ENCODE measurements around the gene PNCK.

The PNCK gene

DNA sequence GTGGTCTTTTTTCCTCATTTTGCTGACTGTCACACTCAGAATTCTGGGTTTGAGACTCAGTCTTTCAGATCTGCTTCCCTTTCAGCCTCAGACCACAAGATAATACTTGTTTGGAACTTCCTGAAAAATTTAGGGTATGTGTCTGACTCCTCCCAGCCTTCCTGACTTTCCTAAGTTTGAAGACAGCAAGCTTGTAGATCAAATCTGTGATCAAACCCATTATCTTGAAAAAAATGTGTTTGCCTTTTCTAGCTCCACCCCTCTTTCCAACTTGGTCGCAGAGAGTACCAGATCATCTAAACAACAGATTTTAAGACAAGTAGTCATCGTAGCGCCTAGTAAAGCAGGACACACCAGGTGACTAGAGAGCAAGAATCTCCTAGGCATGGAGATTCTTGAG lies 40.6 kb upstream of the PNCK start:
- no peak overlapping the region for H3K27ac ChIP-seq
- peaks cover 67% of the 10 kb centered on the region for H3K36me3 ChIP-seq
- no peak for DNase-seq
- H3K4me3 ChIP-seq (ENCODE audit: low read depth, low read length): no peak overlapping the region
- peaks cover 2% of the 10 kb centered on the region for H3K27me3 ChIP-seq (ENCODE audit: insufficient read depth, low read depth, severe bottlenecking)
- H3K9me3 ChIP-seq (ENCODE audit: severe bottlenecking): no peaks in the 10 kb centered on the region
- TF ChIP-seq, protein P1, sequence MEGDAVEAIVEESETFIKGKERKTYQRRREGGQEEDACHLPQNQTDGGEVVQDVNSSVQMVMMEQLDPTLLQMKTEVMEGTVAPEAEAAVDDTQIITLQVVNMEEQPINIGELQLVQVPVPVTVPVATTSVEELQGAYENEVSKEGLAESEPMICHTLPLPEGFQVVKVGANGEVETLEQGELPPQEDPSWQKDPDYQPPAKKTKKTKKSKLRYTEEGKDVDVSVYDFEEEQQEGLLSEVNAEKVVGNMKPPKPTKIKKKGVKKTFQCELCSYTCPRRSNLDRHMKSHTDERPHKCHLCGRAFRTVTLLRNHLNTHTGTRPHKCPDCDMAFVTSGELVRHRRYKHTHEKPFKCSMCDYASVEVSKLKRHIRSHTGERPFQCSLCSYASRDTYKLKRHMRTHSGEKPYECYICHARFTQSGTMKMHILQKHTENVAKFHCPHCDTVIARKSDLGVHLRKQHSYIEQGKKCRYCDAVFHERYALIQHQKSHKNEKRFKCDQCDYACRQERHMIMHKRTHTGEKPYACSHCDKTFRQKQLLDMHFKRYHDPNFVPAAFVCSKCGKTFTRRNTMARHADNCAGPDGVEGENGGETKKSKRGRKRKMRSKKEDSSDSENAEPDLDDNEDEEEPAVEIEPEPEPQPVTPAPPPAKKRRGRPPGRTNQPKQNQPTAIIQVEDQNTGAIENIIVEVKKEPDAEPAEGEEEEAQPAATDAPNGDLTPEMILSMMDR (IDR thresholded peaks at IDR 0.05; ENCODE audit: low read depth, low read length): no peak

DNA sequence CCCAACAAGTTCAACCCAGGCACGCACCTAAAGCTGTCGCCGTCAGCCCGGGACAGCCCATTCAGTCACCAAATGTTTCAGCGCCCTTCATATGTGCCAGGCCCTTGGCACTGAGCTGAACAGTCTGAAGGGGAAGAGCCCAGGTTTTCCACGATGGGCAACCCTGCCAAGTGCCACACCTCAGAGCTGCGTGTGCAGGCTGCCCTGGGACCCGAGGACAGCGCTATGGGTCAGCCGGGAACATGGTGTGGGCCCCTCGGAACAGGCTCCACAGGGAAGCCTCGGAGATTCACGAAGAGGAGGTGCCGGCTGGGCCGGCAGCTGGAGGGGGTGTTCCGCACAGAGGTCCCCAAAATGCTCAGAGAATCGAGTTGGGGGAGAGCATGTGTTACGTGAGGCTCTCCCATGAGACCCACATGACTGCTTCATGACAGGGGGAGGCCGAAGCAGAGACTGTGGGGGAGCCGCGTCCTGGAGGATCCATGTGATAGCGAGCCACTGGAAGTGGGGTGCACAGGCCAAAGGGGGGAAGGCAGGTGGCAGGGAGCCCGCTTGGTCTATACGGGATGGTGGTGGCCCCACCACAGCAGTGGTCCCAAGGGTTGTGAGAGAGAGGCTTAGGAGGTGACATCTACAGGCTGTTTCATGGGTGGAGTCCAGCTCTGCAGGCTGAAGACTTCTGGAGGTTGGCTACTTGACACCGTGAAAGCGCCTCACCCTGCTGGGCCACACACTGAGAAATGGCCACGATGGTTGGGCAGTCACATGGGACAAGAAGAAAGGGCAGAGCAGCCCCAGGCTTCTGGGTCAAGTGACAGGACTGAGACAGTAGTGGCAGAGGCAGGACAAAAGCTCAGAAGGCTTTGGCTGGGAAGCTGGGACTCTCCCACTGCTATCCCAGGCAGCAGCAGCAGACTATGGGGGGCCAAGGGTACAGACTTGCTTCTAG lies 36.4 kb upstream of the PNCK start:
- Histone ChIP-seq H3K9me3 (ENCODE audit: severe bottlenecking) (no peaks in the 10 kb centered on the region), H3K27ac (no peak overlapping the region), H3K36me3 (peaks cover 32% of the 10 kb centered on the region), H3K4me3 (ENCODE audit: low read depth, low read length) (no peak overlapping the region), H3K27me3 (ENCODE audit: insufficient read depth, low read depth, severe bottlenecking) (peaks cover under 1% of the 10 kb centered on the region)
- TF ChIP-seq, protein P1 (IDR thresholded peaks at IDR 0.05; ENCODE audit: low read depth, low read length): no peak
- no peak for DNase-seq

DNA sequence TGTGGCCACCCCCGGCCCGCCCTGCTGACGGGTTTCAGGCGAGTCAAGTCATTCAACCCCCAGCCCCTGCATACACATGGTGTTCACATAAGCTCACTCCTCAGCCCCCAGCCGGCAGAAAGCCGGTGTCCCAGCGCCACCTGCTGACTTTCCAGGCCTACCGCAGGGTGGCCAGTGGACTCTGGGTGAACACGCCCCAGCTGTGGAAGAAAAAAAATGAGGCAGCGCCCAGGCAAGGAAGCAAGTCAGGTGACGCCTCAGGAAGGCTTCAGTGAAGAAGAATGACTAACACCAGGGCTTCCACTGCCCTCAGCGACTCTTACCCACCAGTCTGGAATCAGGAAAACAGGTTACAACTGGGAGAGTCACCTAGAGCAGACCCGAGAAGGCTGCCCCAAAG lies 34.8 kb upstream of the PNCK start:
- H3K4me3 ChIP-seq (ENCODE audit: low read depth, low read length): no peak overlapping the region
- TF ChIP-seq, protein P1 (IDR thresholded peaks at IDR 0.05; ENCODE audit: low read depth, low read length): peak; percentile 85
- peak; percentile 93 for DNase-seq
- H3K9me3 ChIP-seq (ENCODE audit: severe bottlenecking): no peaks in the 10 kb centered on the region
- peaks cover 31% of the 10 kb centered on the region for H3K36me3 ChIP-seq
- no peaks in the 10 kb centered on the region for H3K27me3 ChIP-seq (ENCODE audit: insufficient read depth, low read depth, severe bottlenecking)
- H3K27ac ChIP-seq: no peak overlapping the region

DNA sequence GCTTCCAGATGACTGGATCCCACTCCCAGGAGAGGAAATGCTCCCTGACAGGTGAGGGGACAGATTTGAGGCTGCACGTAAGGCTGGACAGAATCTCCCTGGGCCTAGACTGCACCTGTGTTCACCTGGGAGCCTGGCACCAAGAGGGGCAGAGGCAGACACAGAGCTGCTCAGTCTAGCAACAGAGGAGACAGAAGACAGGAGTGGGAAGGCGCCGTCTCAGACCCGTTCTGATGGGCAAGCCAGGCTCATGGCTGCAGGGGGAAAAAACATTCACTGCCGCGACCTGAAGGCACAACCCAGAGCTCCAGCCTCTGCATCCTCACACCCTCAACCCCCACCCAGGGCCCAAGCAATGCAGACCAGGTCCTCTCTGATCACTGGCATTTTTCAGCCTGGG lies 33.8 kb upstream of the PNCK start:
- no peak overlapping the region for H3K4me3 ChIP-seq (ENCODE audit: low read depth, low read length)
- DNase-seq: no peak
- TF ChIP-seq, protein P1 (IDR thresholded peaks at IDR 0.05; ENCODE audit: low read depth, low read length): no peak
- H3K27me3 ChIP-seq (ENCODE audit: insufficient read depth, low read depth, severe bottlenecking): no peaks in the 10 kb centered on the region
- H3K27ac ChIP-seq: no peak overlapping the region
- H3K36me3 ChIP-seq: peaks cover 30% of the 10 kb centered on the region
- H3K9me3 ChIP-seq (ENCODE audit: severe bottlenecking): no peaks in the 10 kb centered on the region

DNA sequence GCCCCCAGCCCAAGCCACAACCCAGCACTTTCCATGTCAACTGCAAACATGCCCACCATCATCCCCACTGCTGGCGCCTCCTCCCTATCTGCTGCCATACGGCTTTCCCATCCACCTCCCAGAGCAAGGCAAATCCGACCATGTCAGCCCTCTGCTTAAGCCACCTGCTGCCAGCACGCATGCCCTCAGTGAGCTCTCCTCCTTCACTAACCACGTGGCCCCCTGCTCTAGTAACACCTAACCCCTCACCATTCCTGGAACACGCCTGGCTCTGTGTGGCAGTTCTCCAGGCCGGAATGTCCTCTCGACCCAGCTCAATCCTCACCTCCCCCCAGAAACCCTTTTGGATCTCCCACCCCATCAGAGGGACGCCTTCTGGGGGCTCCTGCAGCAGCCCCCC lies 33.2 kb upstream of the PNCK start:
- no peaks in the 10 kb centered on the region for H3K9me3 ChIP-seq (ENCODE audit: severe bottlenecking)
- H3K27ac ChIP-seq: no peak overlapping the region
- TF ChIP-seq, protein P1 (IDR thresholded peaks at IDR 0.05; ENCODE audit: low read depth, low read length): no peak
- no peak for DNase-seq
- no peak overlapping the region for H3K4me3 ChIP-seq (ENCODE audit: low read depth, low read length)
- H3K27me3 ChIP-seq (ENCODE audit: insufficient read depth, low read depth, severe bottlenecking): no peaks in the 10 kb centered on the region
- H3K36me3 ChIP-seq: peaks cover 30% of the 10 kb centered on the region
